HG03025 (cell line): ENCODE results near the gene PLSCR4.
"Not testable (repeated sequence)": the region's sequence is repeated elsewhere in the genome, so short reads cannot be mapped to it uniquely, and the experiment has no call there.

Experiments used
- ATAC-seq: cut with Tn5 transposase; IDR thresholded peaks from one replicate; pipeline ENCODE4 v1.9.1; 2021; ENCODE audit warnings: mild to moderate bottlenecking, moderate library complexity; ENCODE audit not compliant: unreplicated experiment, low FRiP score

PLSCR4 gene

GRCh38 chr3:146249921-146250320 is 984 bp downstream of the PLSCR4 start:
- no peak for ATAC-seq

DNA sequence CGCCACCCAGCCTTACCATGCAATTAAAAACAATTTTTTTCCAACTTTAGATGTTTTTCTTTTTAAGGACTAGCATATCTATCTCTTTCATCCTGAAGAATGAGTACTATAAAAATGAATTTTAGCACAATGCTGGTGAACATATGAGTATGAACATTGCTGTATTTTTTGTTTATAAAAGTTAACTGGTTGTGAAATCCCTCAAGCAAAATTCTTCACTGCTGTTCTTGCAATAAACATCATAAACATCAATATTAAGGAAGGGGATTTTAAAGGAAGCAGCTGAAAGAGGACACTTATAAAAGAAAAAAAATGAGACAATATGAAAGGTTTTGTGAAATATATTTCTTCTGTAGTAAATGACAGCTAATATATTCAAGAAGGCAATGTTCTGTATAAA is 3.0 kb downstream of the PLSCR4 start:
- ATAC-seq: no peak

- no peak for ATAC-seq
Measured at GRCh38 chr3:146246526-146246925, 4.4 kb downstream of the PLSCR4 start.

DNA sequence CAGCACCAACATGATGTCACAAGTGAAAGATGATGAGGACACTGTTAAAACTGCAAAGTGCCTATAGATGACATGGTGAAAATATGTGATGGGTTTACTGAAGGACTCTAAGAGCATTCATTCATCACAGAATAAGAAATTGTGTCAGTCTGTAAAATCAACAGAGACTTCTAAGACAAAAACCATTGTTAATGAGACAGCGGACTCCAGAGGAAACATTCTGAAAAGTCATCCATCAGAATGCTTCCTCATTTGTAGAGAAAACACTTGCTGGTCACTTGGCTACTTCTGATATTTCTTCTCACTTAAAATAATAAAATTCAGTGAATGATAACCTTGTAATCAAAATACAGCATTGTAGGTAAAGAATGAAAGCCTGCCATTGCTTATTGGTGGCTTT is 7.3 kb downstream of the PLSCR4 start:
- no peak for ATAC-seq

DNA sequence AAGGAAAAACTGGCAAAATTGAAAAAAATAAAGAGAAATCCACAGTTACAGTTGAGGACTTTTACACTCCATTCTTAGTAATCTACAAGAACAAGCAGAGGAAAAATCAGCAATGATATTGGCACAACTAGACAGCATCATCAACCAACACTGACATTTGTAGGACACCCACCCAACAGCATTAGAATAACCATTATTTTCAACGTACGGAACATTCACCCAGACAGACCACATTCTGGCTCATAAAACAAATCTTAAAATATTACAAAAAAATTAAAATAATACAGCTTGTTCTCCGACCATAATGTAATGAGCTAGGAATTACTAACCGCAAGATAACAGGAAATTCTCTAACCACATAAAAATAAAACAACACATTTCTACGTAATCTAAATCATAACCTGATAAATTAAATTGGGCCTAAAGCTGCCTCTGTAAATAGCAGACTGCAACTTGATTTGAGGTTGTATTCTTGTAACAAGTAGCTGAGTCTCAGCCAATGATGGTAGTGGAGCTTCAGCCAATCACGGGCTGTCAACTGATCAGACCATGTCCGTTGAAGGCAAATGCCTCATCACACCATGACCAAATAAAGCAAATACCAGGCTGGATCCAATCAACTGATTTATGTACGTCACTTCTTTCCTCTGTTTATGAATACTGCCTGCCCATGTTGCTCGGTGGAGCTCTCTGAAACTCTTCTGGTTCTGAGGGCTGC is 9.2 kb downstream of the PLSCR4 start:
- no peak for ATAC-seq

GRCh38 chr3:146233487-146233886 is 17.4 kb downstream of the PLSCR4 start:
- no peak for ATAC-seq

- ATAC-seq: no peak
Measured at GRCh38 chr3:146227486-146227885, 23.4 kb downstream of the PLSCR4 start.

DNA sequence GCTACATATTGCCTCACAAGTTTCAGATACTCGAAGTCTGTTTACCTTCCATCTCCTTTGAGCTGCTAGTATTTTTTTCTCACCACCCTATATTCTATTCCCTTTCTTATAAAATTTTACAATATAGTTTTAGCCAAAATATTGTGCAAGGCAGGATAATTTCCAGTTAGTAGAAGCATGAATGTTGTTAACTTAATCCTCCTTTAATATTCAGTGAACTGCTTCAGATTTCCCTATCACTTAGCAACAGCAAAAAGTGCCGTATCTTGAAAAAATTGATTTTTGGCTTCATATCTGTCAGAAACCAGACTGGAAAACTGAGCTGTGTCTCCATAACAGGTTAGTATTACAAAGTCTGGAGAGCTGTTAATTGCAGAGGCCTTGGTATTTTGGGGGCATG is 24.0 kb downstream of the PLSCR4 start:
- no peak for ATAC-seq

GRCh38 chr3:146225458-146225857 is 25.4 kb downstream of the PLSCR4 start:
- ATAC-seq: not testable (repeated sequence)

- no peak for ATAC-seq
Measured at GRCh38 chr3:146223401-146224373, 27.2 kb downstream of the PLSCR4 start.

GRCh38 chr3:146222204-146223046 is 28.5 kb downstream of the PLSCR4 start:
- no peak for ATAC-seq

DNA sequence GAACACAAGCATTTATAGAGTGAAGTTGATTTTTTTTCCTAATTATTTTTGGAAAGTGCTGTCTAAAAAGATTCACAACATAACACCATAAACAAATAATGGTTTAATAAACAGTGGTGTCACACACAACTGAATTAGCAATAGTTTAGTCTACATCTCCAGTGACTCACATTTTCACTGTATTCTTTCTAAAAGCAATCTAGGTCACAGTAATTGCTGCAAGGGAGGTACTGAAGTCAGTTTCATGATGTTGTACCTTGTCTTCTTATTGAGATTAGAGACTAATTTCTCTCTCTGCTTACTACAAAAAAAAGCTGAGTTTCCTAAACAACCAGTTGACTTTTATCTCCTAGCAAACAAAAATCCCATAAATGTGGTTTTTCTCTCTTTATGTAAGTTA is 29.6 kb downstream of the PLSCR4 start:
- ATAC-seq: no peak

DNA sequence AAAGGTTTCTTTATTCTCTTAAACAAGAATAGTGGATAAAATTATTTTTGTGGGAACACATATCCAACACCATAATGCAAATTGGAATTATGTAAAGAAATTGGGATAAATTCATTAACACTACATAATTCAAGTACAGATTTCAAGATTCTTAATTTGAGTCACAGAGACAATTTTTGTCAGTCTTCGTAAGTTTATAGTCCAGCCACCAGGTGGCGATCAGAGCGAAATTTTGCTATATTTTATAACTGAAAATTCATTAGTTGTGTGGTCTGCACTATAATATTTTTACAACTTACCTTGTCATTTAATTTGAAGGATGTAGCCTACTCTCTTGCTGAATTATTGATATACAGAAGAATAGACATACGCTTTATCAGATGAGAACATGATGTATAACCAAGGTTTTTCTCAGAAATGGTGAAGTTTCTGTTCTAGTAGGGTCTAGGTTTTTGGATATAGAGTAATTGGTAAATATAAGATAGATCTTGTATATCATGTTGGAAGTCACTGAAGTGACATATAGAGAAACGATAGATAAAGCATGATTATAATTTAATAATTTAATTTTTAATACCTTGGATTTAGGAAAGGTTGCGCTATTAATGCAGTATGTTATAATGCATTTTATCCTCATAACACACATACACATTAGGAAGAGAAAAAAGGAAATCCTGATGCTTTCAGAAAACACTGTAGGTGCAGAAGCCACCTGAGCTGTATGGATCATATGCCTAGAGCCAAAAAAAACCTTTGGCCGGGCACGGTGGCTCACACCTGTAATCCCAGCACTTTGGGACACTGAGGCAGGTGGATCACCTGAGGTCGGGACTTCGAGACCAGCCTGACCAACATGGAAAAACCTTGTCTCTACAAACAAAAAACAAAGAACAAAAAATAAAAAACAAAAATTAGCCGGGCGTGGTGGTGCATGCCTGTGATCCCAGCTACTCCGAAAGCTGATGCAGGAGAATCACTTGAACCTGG is 31.7 kb downstream of the PLSCR4 start:
- ATAC-seq: no peak

DNA sequence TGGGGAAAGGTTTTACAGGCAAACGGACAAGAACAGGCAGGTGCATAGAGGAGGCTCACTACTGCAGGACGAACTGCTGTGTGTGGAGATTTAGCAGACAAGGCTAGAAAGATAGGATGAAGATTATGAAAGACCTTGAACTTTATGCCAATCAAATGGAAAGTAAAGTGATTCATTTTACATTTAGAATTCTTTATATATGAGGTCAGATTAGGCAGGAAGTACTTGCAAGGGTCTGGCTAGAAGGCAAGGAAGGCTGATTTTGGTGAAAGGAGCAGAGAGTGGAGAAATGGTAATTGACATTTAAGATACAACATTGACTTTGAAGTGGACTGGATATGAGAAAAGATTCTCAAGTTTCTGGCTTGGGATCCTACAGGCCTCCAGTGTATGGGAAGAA is 33.6 kb downstream of the PLSCR4 start:
- ATAC-seq: no peak

- ATAC-seq: no peak
Measured at GRCh38 chr3:146214493-146214892, 36.4 kb downstream of the PLSCR4 start.

DNA sequence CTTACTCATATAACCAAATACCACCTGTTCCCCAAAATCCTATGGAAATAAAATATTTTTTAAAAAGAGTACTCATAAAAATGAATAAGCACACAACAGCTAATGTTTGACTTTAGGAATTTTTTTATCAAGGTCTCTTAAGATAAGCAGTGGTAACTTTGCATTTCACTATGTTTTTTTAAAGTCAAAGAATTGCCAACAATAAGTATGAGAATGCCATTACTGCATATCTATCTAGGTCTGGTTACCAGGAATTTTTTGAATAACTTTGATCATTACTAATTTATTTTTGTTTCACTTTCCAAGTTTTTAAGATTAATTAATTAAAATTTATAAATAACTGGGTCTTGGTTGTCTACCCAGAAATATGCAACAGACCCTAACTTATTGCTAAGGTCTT is 41.5 kb downstream of the PLSCR4 start:
- no peak for ATAC-seq

DNA sequence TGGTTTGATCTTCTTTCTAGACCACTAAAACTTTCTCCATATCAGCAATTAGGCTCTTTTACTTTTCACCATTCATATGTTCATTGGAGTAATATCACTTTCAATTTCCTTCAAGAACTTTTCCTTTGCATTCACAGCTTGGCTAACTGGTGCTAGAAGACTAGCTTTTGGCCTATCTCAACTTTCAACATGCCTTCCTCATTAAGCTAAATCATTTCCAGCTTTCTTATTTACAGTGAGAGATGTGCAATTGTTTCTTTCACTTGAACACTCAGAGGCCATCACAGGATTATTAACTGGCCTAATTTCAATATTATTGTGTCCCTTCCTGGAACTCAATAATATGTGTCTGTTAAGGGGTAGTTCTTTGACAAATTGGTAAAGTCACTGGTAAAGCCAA is 47.1 kb downstream of the PLSCR4 start:
- no peak for ATAC-seq

- no peak for ATAC-seq
Measured at GRCh38 chr3:146200461-146201220, 50.3 kb downstream of the PLSCR4 start.

- no peak for ATAC-seq
Measured at GRCh38 chr3:146199762-146200161, 51.1 kb downstream of the PLSCR4 start.
